Measurements from ENCODE around the gene UCMA.
"Not testable (repeated sequence)": the region's sequence is repeated elsewhere in the genome, so short reads cannot be mapped to it uniquely, and the experiment has no call there.

The UCMA gene

GRCh38 chr10:13234172-13234571 is at the start of gene UCMA:
UCMA (minus strand) TSS chr10:13234374; CDS start chr10:13234258, 116 bp downstream.
- DNase-seq (ENCODE audit: low spot score), result no peak

GRCh38 chr10:13282348-13282747 is 48.2 kb upstream of the UCMA start:
- DNase-seq (ENCODE audit: low spot score), result not testable (repeated sequence)

GRCh38 chr10:13276749-13277365 is 42.7 kb upstream of the UCMA start:
- no peak for DNase-seq (ENCODE audit: low spot score)

GRCh38 chr10:13276146-13276545 is 42.0 kb upstream of the UCMA start:
- DNase-seq (ENCODE audit: low spot score), result not testable (repeated sequence)

- DNase-seq (ENCODE audit: low spot score), result no peak
These were observed 38.0 kb upstream of the UCMA start for GRCh38 chr10:13272164-13272571.

- DNase-seq (ENCODE audit: low spot score), result no peak
These were observed 37.5 kb upstream of the UCMA start for GRCh38 chr10:13271552-13272163.

GRCh38 chr10:13270877-13271551 is 36.8 kb upstream of the UCMA start:
- no peak for DNase-seq (ENCODE audit: low spot score)

GRCh38 chr10:13268841-13269240 is 34.7 kb upstream of the UCMA start:
- no peak for DNase-seq (ENCODE audit: low spot score)

- DNase-seq (ENCODE audit: low spot score), result no peak
These were observed 34.1 kb upstream of the UCMA start for GRCh38 chr10:13268310-13268709.

GRCh38 chr10:13263591-13263990 is 29.4 kb upstream of the UCMA start:
- DNase-seq (ENCODE audit: low spot score), result no peak

GRCh38 chr10:13262433-13262832 is 28.3 kb upstream of the UCMA start:
- no peak for DNase-seq (ENCODE audit: low spot score)

GRCh38 chr10:13257621-13258140 is 23.5 kb upstream of the UCMA start:
- no peak for DNase-seq (ENCODE audit: low spot score)

GRCh38 chr10:13256627-13257026 is 22.5 kb upstream of the UCMA start:
- no peak for DNase-seq (ENCODE audit: low spot score)

- no peak for DNase-seq (ENCODE audit: low spot score)
These were observed 19.6 kb upstream of the UCMA start for GRCh38 chr10:13253726-13254125.

- no peak for DNase-seq (ENCODE audit: low spot score)
These were observed 13.6 kb upstream of the UCMA start for GRCh38 chr10:13247784-13248183.

- no peak for DNase-seq (ENCODE audit: low spot score)
These were observed 13.1 kb upstream of the UCMA start for GRCh38 chr10:13247246-13247645.

- not testable (repeated sequence) for DNase-seq (ENCODE audit: low spot score)
These were observed 8.1 kb upstream of the UCMA start for GRCh38 chr10:13242260-13242659.

- DNase-seq (ENCODE audit: low spot score), result no peak
These were observed 7.4 kb upstream of the UCMA start for GRCh38 chr10:13241613-13242012.

GRCh38 chr10:13239923-13240322 is 5.7 kb upstream of the UCMA start:
- no peak for DNase-seq (ENCODE audit: low spot score)

GRCh38 chr10:13238271-13239077 is 4.3 kb upstream of the UCMA start:
- DNase-seq (ENCODE audit: low spot score), result no peak

- DNase-seq (ENCODE audit: low spot score), result no peak
These were observed 2.5 kb upstream of the UCMA start for GRCh38 chr10:13236638-13237037.

GRCh38 chr10:13234736-13235135 is 562 bp upstream of the UCMA start:
- DNase-seq (ENCODE audit: low spot score), result not testable (repeated sequence)
